SK-N-SH (cell line): ENCODE measurements around the gene METTL9. TPM values are rescaled to one million over a fixed set of nuclear protein-coding genes. Genes with fewer than 3 reads are reported as not detected.
"Not testable (repeated sequence)": the region's sequence is repeated elsewhere in the genome, so short reads cannot be mapped to it uniquely, and the experiment has no call there.

Source experiments
- CTCF ChIA-PET: fragments of 300-600, 350-600 bp; formaldehyde crosslinking; extraction: SDS; loops from one replicate; lab custom pipeline; 2021; lab: Yijun Ruan, JAX
- POLR2A ChIA-PET: fragments of 350-600 bp; sonication (Branson Sonifier 250); formaldehyde crosslinking; extraction: SDS; loops from one replicate; lab custom pipeline; 2020; ENCODE audit warnings: antibody characterized with exemption, inconsistent platforms; lab: Yijun Ruan, JAX
- DNase-seq: peaks from one replicate; pipeline ENCODE4 v3.0.0; 2012
- H2AFZ ChIP-seq: fragments of 200-600 bp; sonication (generic); 2 replicates; pipeline ENCODE4 v1.8.1; 2016; ENCODE audit warnings: antibody characterized with exemption, mild to moderate bottlenecking, low read depth
- H3F3A ChIP-seq: fragments of 200-600 bp; sonication (generic); replicated peaks from 2 replicates; pipeline ENCODE3; 2016; ENCODE audit warnings: antibody characterized with exemption, mild to moderate bottlenecking; ENCODE audit not compliant: insufficient read depth
- H3K27ac ChIP-seq, 2 experiments: fragments of 200-500 bp in 1 of 2; fragments of 200-600 bp in 1 of 2; sonication (Bioruptor generic) in 1 of 2; sonication (generic), shearing (Covaris generic) in 1 of 2; 2 replicates each; pipeline versions ENCODE4 v1.5.1 to v1.6.1; 2014 to 2016; ENCODE audit warnings: low read depth in 2 of 2, inconsistent platforms in 1 of 2, low read length in 1 of 2, mild to moderate bottlenecking in 1 of 2, mixed read lengths in 1 of 2
- H3K27me3 ChIP-seq: fragments of 200-600 bp; sonication (generic), shearing (Covaris generic); 2 replicates; pipeline ENCODE4 v1.6.1; 2016; ENCODE audit warnings: mixed run types; ENCODE audit not compliant: insufficient read depth
- H3K36me3 ChIP-seq, 2 experiments: fragments of 200-500 bp in 1 of 2; fragments of 200-600 bp in 1 of 2; sonication (Bioruptor generic) in 1 of 2; sonication (generic) in 1 of 2; replicated peaks in 1 of 2; 2 replicates each; pipeline versions ENCODE3 to v1.5.1; 2014 to 2016; ENCODE audit warnings: low read length in 1 of 2, mild to moderate bottlenecking in 1 of 2; ENCODE audit not compliant: insufficient read depth in 2 of 2, control insufficient read depth in 1 of 2
- H3K4me1 ChIP-seq, 2 experiments: fragments of 200-500 bp in 1 of 2; fragments of 200-600 bp in 1 of 2; sonication (Bioruptor generic) in 1 of 2; sonication (generic), shearing (Covaris generic) in 1 of 2; 2 replicates each; pipeline versions ENCODE4 v1.5.1 to v1.6.1; 2014 to 2016; ENCODE audit warnings: low read depth in 1 of 2, low read length in 1 of 2, mixed run types in 1 of 2; ENCODE audit not compliant: insufficient read depth in 2 of 2, control insufficient read depth in 1 of 2
- H3K4me2 ChIP-seq: fragments of 200-600 bp; sonication (generic), shearing (Covaris generic); 2 replicates; pipeline ENCODE4 v1.6.1; 2017; ENCODE audit warnings: mixed run types
- H3K4me3 ChIP-seq, 2 experiments: fragments of 200-500 bp in 1 of 2; fragments of 200-600 bp in 1 of 2; sonication (Bioruptor generic) in 1 of 2; sonication (generic), shearing (Covaris generic) in 1 of 2; 2 replicates each; pipeline versions ENCODE4 v1.5.1 to v1.8.1; 2014 to 2016; ENCODE audit warnings: low read depth in 2 of 2, inconsistent platforms in 1 of 2, low read length in 1 of 2, mild to moderate bottlenecking in 1 of 2, mixed read lengths in 1 of 2, moderate library complexity in 1 of 2
- H3K79me2 ChIP-seq: fragments of 200-600 bp; sonication (generic); 2 replicates; pipeline ENCODE4 v1.8.1; 2017; ENCODE audit warnings: mild to moderate bottlenecking; ENCODE audit not compliant: insufficient read depth
- H3K9ac ChIP-seq: fragments of 200-600 bp; sonication (generic); 2 replicates; pipeline ENCODE4 v1.6.1; 2017; ENCODE audit warnings: mixed run types
- H3K9me2 ChIP-seq: fragments of 200-600 bp; sonication (generic); 2 replicates; pipeline ENCODE4 v1.6.1; 2017; ENCODE audit warnings: mixed run types
- H3K9me3 ChIP-seq: fragments of 200-600 bp; sonication (generic); 2 replicates; pipeline ENCODE4 v1.6.1; 2017; ENCODE audit warnings: mixed run types, mild to moderate bottlenecking, moderate library complexity
- H4K20me1 ChIP-seq: fragments of 200-600 bp; sonication (generic); 2 replicates; pipeline ENCODE4 v1.6.1; 2017; ENCODE audit warnings: mild to moderate bottlenecking, mixed run types; ENCODE audit not compliant: insufficient read depth
- CHD2 ChIP-seq: fragments of 150-350 bp; IDR thresholded peaks from 2 replicates; pipeline ENCODE4 v1.6.1; 2018; ENCODE audit warnings: low read length; ENCODE audit not compliant: partially characterized antibody
- CTCF ChIP-seq: fragments of 200-600 bp; sonication (generic); IDR thresholded peaks from 2 replicates; pipeline ENCODE4 v1.6.1; 2017; ENCODE audit warnings: antibody characterized with exemption, mild to moderate bottlenecking, moderate library complexity
- EZH2phosphoT487 ChIP-seq: fragments of 200-600 bp; sonication (generic); IDR thresholded peaks from 2 replicates; pipeline ENCODE4 v1.6.1; 2017; ENCODE audit warnings: low read depth, mixed run types, mild to moderate bottlenecking, antibody characterized with exemption, moderate library complexity, borderline replicate concordance
- GATA2 ChIP-seq: sonication (generic); formaldehyde crosslinking; IDR thresholded peaks from 2 replicates; pipeline ENCODE4 v1.5.0; 2020; ENCODE audit warnings: mild to moderate bottlenecking, missing genetic modification reagents
- POLR2AphosphoS5 ChIP-seq: IDR thresholded peaks from 2 replicates; pipeline ENCODE4 v1.6.1; 2012; ENCODE audit warnings: low read depth, low read length
- RXRA ChIP-seq: IDR thresholded peaks from 2 replicates; pipeline ENCODE4 v1.4.0; 2012; ENCODE audit warnings: low read depth, mild to moderate bottlenecking, borderline replicate concordance
- TAF1 ChIP-seq: IDR thresholded peaks from 2 replicates; pipeline ENCODE4 v1.6.1; 2012; ENCODE audit warnings: low read depth, mild to moderate bottlenecking, low read length, moderate library complexity, borderline replicate concordance
- TCF12 ChIP-seq: IDR thresholded peaks from 2 replicates; pipeline ENCODE4 v1.4.0; 2012
- USF1 ChIP-seq: IDR thresholded peaks from 2 replicates; pipeline ENCODE4 v1.4.0; 2012; ENCODE audit warnings: low read depth, borderline replicate concordance
- ZBTB33 ChIP-seq: IDR thresholded peaks from 2 replicates; pipeline ENCODE4 v1.4.0; 2012; ENCODE audit warnings: low read depth, borderline replicate concordance
- WGBS: methylation state at CpG from one replicate; pipeline ENCODE4 v1.1.6; 2017; ENCODE audit warnings: low lambda C conversion rate; 5-methylcytosine and 5-hydroxymethylcytosine counted together
- polyA plus RNA-seq, 3 experiments: library from polyadenylated mRNA; depleted of rRNA; stranded (reverse); fragments of >200 nt; gene quantifications; 2 replicates each; pipeline ENCODE4 v1.2.3, GENCODE V29; 2012

Gene METTL9
- polyA plus RNA-seq, 1 of the 3 experiments (the other 2 are of a cell fraction): 70.7 TPM

GRCh38 chr16:21647562-21648164 is 48.3 kb downstream of the METTL9 start (continued):
- TF ChIP-seq POLR2AphosphoS5: no peak
- TF ChIP-seq ZBTB33: no peak
- TF ChIP-seq CHD2: no peak
- no peak for TF ChIP-seq TCF12
- no peak for TF ChIP-seq USF1
- no peak for TF ChIP-seq RXRA
- TF ChIP-seq, all 33 proteins: peak for 0

GRCh38 chr16:21649826-21650406 is 50.5 kb downstream of the METTL9 start:
- H3K9ac ChIP-seq, H3K4me2 ChIP-seq, H3K4me1 ChIP-seq, H3K4me3 ChIP-seq, H3K27ac ChIP-seq, H3K36me3 ChIP-seq, H3K27me3 ChIP-seq, H2AFZ ChIP-seq, H3F3A ChIP-seq, POLR2A ChIA-PET, H3K9me2 ChIP-seq, H3K9me3 ChIP-seq, DNase-seq, H4K20me1 ChIP-seq: not testable (repeated sequence)
- CTCF ChIA-PET: interaction anchor here (0.6 to 3.9 kb wide), 4 partner anchors 7 to 67 kb away, joined by 3 to 20 read pairs (median 10); no protein-coding TSS in a partner anchor
- 97% methylated on average over 11 of the region's 12 CpGs for WGBS
- peaks cover 47% of the 10 kb centered on the region for H3K79me2 ChIP-seq

- Histone ChIP-seq H2AFZ (no peak overlapping the region), H3K27me3 (no peaks in the 10 kb centered on the region), H3K36me3 (peaks cover 8 to 13% of the 10 kb centered on the region in 2 experiments), H3K9ac (no peak overlapping the region), H3K9me3 (no peaks in the 10 kb centered on the region), H3F3A (peaks cover 6% of the 10 kb centered on the region), H3K27ac (no peak overlapping the region), H4K20me1 (no peaks in the 10 kb centered on the region), H3K4me2 (no peak overlapping the region), H3K4me3 (no peak overlapping the region), H3K9me2 (no peaks in the 10 kb centered on the region), H3K79me2 (peaks cover 41% of the 10 kb centered on the region), H3K4me1 (peaks cover 0 to 3% of the 10 kb centered on the region in 2 experiments; a peak in 1 of 4 replicates)
- 100% methylated on average over 1 of the region's 1 CpG for WGBS
- POLR2A ChIA-PET: no interaction called here
- TF ChIP-seq EZH2phosphoT487 (no peak), TAF1 (no peak), USF1 (no peak), GATA2 (CRISPR knock-in tag) (no peak), POLR2AphosphoS5 (no peak), ZBTB33 (no peak), CTCF (no peak)
- DNase-seq: no peak
- CTCF ChIA-PET: interaction anchor here (0.6 to 3.9 kb wide), 4 partner anchors 10 to 67 kb away, joined by 3 to 16 read pairs (median 9); no protein-coding TSS in a partner anchor
These were observed 51.1 kb downstream of the METTL9 start for GRCh38 chr16:21650521-21650920.
